NCI-H1092 (cell line): ENCODE data around the gene PLXNC1.

ENCODE experiments used
- DNase-seq: peaks from one replicate; lab custom pipeline; 2025; lab: John Stamatoyannopoulos, UW

Gene PLXNC1

GRCh38 chr12:94147991-94148738 is at the start of gene PLXNC1:
PLXNC1 (plus strand) TSS chr12:94148577; CDS start chr12:94148972, 395 bp downstream.
- peak; percentile 61 for DNase-seq

GRCh38 chr12:94099191-94099590 is 49.2 kb upstream of the PLXNC1 start:
- no peak for DNase-seq

- DNase-seq: no peak
These were observed 48.7 kb upstream of the PLXNC1 start for GRCh38 chr12:94099632-94100031.

GRCh38 chr12:94100211-94100627 is 48.2 kb upstream of the PLXNC1 start:
- no peak for DNase-seq

- peak; percentile 54 for DNase-seq
These were observed 47.2 kb upstream of the PLXNC1 start for GRCh38 chr12:94100990-94101737.

GRCh38 chr12:94101738-94102660 is 46.4 kb upstream of the PLXNC1 start:
- peak; percentile 80 for DNase-seq

- DNase-seq: no peak
These were observed 44.4 kb upstream of the PLXNC1 start for GRCh38 chr12:94103986-94104385.

GRCh38 chr12:94107910-94108309 is 40.5 kb upstream of the PLXNC1 start:
- no peak for DNase-seq

- DNase-seq: no peak
These were observed 39.2 kb upstream of the PLXNC1 start for GRCh38 chr12:94109160-94109559.

- no peak for DNase-seq
These were observed 38.1 kb upstream of the PLXNC1 start for GRCh38 chr12:94110258-94110657.

GRCh38 chr12:94111302-94111701 is 37.1 kb upstream of the PLXNC1 start:
- DNase-seq: no peak

- DNase-seq: no peak
These were observed 36.3 kb upstream of the PLXNC1 start for GRCh38 chr12:94112121-94112520.

- no peak for DNase-seq
These were observed 34.2 kb upstream of the PLXNC1 start for GRCh38 chr12:94114166-94114565.

GRCh38 chr12:94116191-94116590 is 32.2 kb upstream of the PLXNC1 start:
- no peak for DNase-seq

- no peak for DNase-seq
These were observed 26.5 kb upstream of the PLXNC1 start for GRCh38 chr12:94121886-94122285.

- DNase-seq: no peak
These were observed 25.8 kb upstream of the PLXNC1 start for GRCh38 chr12:94122591-94122990.

GRCh38 chr12:94123127-94123526 is 25.2 kb upstream of the PLXNC1 start:
- no peak for DNase-seq

GRCh38 chr12:94126067-94126466 is 22.3 kb upstream of the PLXNC1 start:
- DNase-seq: no peak

GRCh38 chr12:94127239-94128131 is 20.9 kb upstream of the PLXNC1 start:
- no peak for DNase-seq

GRCh38 chr12:94128280-94128679 is 20.1 kb upstream of the PLXNC1 start:
- no peak for DNase-seq
